ENCODE measurements around the gene DPH1. TPM values are rescaled to one million over a fixed set of nuclear protein-coding genes. Genes with fewer than 3 reads are reported as not detected.

DPH1 gene
- total RNA-seq, 6 experiments from 2014 or later = 65.9 to 81.6 (median 71.8) TPM

DNA sequence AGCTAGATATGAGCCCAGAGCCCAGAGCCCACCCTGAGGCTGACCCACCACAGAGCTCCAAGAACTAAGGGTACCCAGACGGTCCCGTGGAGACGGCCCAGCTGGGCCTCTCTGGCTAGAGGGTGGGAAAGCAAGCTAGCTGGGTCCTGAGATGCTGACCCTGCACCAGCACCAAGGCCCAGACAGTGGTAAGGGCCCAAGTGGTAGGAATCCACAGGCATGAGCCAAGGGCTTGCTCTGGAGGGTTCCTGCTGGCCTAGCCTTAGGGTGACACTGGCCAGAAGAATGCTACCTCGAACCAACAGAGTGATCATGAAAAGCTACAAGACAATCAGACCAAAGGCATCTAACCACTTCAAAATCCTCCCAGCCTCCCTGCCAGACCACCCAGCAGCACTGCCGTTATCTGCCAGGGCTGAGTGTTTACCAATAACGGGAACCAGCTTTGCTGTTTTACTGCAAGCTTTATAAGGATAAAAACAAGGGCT, 38.1 kb downstream of the DPH1 start:
- H3K27me3 Mint-ChIP-seq (ENCODE audit: insufficient read depth) = peaks cover 42% of the 10 kb centered on the region
- peaks cover 54% of the 10 kb centered on the region for H3K36me3 Mint-ChIP-seq (ENCODE audit: low read depth)
- DNase-seq = peak; percentile 97
- H3K4me1 Mint-ChIP-seq (ENCODE audit: low read depth) = peaks cover 99% of the 10 kb centered on the region
- peak overlapping the region; percentile 95 for H3K27ac Mint-ChIP-seq
- TF ChIP-seq, protein P1, sequence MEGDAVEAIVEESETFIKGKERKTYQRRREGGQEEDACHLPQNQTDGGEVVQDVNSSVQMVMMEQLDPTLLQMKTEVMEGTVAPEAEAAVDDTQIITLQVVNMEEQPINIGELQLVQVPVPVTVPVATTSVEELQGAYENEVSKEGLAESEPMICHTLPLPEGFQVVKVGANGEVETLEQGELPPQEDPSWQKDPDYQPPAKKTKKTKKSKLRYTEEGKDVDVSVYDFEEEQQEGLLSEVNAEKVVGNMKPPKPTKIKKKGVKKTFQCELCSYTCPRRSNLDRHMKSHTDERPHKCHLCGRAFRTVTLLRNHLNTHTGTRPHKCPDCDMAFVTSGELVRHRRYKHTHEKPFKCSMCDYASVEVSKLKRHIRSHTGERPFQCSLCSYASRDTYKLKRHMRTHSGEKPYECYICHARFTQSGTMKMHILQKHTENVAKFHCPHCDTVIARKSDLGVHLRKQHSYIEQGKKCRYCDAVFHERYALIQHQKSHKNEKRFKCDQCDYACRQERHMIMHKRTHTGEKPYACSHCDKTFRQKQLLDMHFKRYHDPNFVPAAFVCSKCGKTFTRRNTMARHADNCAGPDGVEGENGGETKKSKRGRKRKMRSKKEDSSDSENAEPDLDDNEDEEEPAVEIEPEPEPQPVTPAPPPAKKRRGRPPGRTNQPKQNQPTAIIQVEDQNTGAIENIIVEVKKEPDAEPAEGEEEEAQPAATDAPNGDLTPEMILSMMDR (IDR thresholded peaks at IDR 0.05) = peak; percentile 64
- H3K9me3 Mint-ChIP-seq = peaks cover 3% of the 10 kb centered on the region; the same call in 1 of the 2 replicates
- H3K4me3 Mint-ChIP-seq = peak overlapping the region; percentile 76

DNA sequence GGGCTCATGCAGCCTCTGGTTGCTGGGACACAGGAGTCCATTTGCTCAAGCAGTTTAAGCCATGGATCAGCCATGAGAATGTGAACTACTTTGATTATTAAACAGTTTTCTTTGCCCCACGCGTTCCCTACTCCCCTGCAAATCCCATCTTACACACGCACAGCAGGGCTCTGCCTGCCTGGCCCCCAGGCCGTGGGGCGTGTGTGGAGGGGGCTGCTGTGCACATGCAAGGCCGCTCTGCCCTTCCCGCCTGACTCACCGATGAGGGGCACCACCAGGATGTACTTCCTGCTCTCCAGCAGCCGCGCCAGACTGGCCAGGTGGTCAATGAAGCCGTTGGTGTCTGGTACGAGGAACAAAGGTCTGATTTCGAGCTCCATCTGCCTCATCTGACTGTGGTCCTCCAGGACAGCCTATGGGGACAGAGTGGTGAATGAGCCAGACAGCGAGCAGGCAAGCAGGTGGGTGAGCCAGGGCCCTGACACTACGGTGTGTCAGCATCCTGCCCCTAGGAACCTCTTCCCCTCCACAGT, 38.6 kb downstream of the DPH1 start:
- H3K36me3 Mint-ChIP-seq (ENCODE audit: low read depth) = peaks cover 54% of the 10 kb centered on the region
- peaks cover 94% of the 10 kb centered on the region for H3K4me1 Mint-ChIP-seq (ENCODE audit: low read depth)
- H3K4me3 Mint-ChIP-seq = peak overlapping the region; percentile 76
- H3K27ac Mint-ChIP-seq = peak overlapping the region; percentile 95
- TF ChIP-seq, protein P1 (IDR thresholded peaks at IDR 0.05) = no peak
- H3K9me3 Mint-ChIP-seq = peaks cover 3% of the 10 kb centered on the region; the same call in 1 of the 2 replicates
- peak; percentile 53 for DNase-seq
- peaks cover 37% of the 10 kb centered on the region for H3K27me3 Mint-ChIP-seq (ENCODE audit: insufficient read depth)

DNA sequence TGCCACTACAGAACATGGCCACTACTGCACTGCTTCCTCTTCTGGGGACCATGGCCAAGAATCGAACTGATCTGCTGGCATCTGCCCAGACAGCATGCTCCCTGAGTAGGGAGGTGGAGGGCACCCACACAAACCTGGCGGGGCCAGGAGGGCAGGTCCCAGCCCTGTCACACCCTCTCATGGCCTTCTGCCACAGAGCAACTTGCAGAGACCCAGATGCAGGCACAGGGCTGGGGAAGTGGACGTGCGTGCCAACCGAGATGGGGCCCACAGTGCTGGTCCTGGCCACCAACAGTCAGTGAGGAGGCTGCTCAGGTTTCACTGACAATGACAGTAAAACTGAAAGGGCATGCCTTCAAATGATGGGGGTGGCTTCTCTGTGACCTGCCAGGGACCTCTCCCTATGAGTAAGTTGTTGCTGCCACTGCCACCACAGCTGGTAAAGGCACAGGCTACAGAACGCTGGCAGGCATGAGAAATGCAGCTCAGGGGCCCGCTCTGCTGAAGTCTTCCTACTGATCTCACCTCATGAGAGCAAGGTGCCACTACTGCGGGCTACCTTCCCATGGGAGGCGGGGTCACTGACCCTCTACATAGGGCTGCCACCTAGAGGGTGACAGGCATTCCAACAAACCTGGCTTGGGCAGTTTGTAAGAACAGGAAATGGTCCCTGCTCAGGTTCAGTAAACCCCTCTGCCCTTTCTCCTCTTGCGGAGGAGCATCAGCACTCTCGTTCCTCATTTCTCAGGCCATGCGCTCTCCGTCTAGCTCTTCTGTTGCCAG, 40.5 kb downstream of the DPH1 start:
- Mint-ChIP-seq H3K36me3 (ENCODE audit: low read depth) (peaks cover 43% of the 10 kb centered on the region), H3K27me3 (ENCODE audit: insufficient read depth) (peaks cover 23% of the 10 kb centered on the region), H3K4me1 (ENCODE audit: low read depth) (peaks cover 81% of the 10 kb centered on the region), H3K27ac (peak overlapping the region; percentile 95), H3K9me3 (peaks cover 3% of the 10 kb centered on the region; the same call in 1 of the 2 replicates), H3K4me3 (peak overlapping the region; percentile 37; the same call in 1 of the 2 replicates)
- DNase-seq = no peak
- TF ChIP-seq, protein P1 (IDR thresholded peaks at IDR 0.05) = no peak

DNA sequence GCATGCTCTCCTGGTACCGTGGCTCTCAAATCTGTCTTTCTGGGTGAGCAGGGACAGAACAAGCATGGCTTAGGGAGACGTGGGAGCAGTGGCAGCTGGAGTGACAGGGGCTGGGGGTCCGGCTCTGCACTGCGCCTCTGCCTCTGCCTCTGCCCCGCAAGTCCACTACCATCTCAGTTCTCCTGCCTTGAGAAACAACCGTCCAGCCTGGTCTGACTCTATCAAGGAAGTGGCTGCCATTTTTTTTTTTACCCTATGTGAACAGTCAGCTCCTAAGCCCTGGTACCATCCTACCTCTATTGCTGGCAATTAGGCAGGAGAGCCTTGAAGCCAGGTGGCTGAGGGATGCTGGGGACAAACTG, 41.1 kb downstream of the DPH1 start:
- Mint-ChIP-seq H3K27ac (peak overlapping the region; percentile 83), H3K27me3 (ENCODE audit: insufficient read depth) (peaks cover 20% of the 10 kb centered on the region), H3K36me3 (ENCODE audit: low read depth) (peaks cover 42% of the 10 kb centered on the region), H3K9me3 (peaks cover 3% of the 10 kb centered on the region; the same call in 1 of the 2 replicates), H3K4me1 (ENCODE audit: low read depth) (peaks cover 81% of the 10 kb centered on the region), H3K4me3 (peak overlapping the region; percentile 37)
- TF ChIP-seq, protein P1 (IDR thresholded peaks at IDR 0.05) = no peak
- DNase-seq = no peak

DNA sequence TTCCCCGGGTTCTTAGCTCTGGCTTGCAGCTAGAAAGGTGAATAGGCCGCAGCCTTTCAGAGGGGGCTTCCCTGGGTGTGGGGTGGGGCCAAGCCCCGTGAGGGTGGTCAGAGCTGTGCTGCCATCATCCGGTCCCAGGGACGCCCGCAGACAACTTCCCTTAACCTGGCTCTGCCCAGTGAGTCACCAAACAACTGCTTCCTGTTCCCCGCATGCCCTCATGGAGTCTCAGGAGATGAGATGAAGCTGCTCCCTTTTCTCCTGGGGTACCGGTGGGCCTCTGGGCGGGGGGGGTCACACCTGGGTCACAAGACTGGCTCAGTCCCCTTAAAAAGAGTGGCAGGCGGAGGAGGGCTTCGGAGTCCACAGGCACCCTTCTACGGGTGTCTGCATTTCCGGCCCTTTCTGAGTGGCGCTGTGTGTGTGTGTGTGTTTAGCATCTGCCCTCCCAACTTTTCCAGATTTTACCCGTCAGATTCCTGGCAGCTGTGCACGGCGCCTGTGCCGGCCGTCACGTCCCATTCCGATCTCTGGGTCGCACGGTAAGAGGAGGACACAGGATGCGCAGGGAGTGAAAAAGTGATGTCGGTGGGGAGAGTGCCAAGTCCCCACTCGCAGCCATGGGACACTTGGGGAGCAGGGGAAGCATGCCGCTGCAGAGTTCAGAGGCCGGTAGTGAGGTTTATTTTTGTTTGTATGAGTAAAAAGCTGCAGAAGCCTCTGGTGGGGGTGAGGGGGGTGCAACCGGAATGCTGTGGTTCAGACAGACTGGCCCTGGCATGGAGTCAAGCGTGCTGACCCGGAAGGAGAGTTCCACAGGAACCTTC, 41.7 kb downstream of the DPH1 start:
- Mint-ChIP-seq H3K36me3 (ENCODE audit: low read depth) (peaks cover 35% of the 10 kb centered on the region), H3K4me3 (peak overlapping the region; percentile 37), H3K9me3 (peaks cover 3% of the 10 kb centered on the region; the same call in 1 of the 2 replicates), H3K27me3 (ENCODE audit: insufficient read depth) (peaks cover 17% of the 10 kb centered on the region), H3K27ac (peak overlapping the region; percentile 83), H3K4me1 (ENCODE audit: low read depth) (peaks cover 81% of the 10 kb centered on the region)
- TF ChIP-seq, protein P1 (IDR thresholded peaks at IDR 0.05) = no peak
- no peak for DNase-seq

Data from HFFc6 (cell line).